ENCODE measurements around the gene APOL2.
"Not testable (repeated sequence)": the region's sequence is repeated elsewhere in the genome, so short reads cannot be mapped to it uniquely, and the experiment has no call there.

APOL2 gene

GRCh38 chr22:36234213-36234612 is 5.1 kb downstream of the APOL2 start:
- peaks cover 4% of the 10 kb centered on the region for H3K36me3 ChIP-seq (ENCODE audit: control insufficient read depth, insufficient read depth, low read length)
- H3K27me3 ChIP-seq (ENCODE audit: control insufficient read depth, insufficient read depth, low read length) = no peaks in the 10 kb centered on the region
- peaks cover 34% of the 10 kb centered on the region for H3K4me1 ChIP-seq (ENCODE audit: control insufficient read depth, insufficient read depth, low read length)
- H3K4me3 ChIP-seq (ENCODE audit: low read length) = no peak overlapping the region
- H3K9ac ChIP-seq (ENCODE audit: low read length) = no peak overlapping the region
- no peaks in the 10 kb centered on the region for H3K9me3 ChIP-seq (ENCODE audit: control insufficient read depth, low read length)

GRCh38 chr22:36233796-36234195 is 5.5 kb downstream of the APOL2 start:
- Histone ChIP-seq H3K9ac (ENCODE audit: low read length) (no peak overlapping the region), H3K4me3 (ENCODE audit: low read length) (no peak overlapping the region), H3K27me3 (ENCODE audit: control insufficient read depth, insufficient read depth, low read length) (no peaks in the 10 kb centered on the region), H3K36me3 (ENCODE audit: control insufficient read depth, insufficient read depth, low read length) (peaks cover 4% of the 10 kb centered on the region), H3K9me3 (ENCODE audit: control insufficient read depth, low read length) (no peaks in the 10 kb centered on the region), H3K4me1 (ENCODE audit: control insufficient read depth, insufficient read depth, low read length) (peaks cover 34% of the 10 kb centered on the region)

GRCh38 chr22:36232715-36233401 is 6.5 kb downstream of the APOL2 start:
- Histone ChIP-seq H3K36me3 (ENCODE audit: control insufficient read depth, insufficient read depth, low read length) (peaks cover 4% of the 10 kb centered on the region), H3K27me3 (ENCODE audit: control insufficient read depth, insufficient read depth, low read length) (no peaks in the 10 kb centered on the region), H3K4me3 (ENCODE audit: low read length) (no peak overlapping the region), H3K9ac (ENCODE audit: low read length) (no peak overlapping the region), H3K4me1 (ENCODE audit: control insufficient read depth, insufficient read depth, low read length) (peaks cover 30% of the 10 kb centered on the region), H3K9me3 (ENCODE audit: control insufficient read depth, low read length) (no peaks in the 10 kb centered on the region)

- not testable (repeated sequence) for H3K9me3 ChIP-seq (ENCODE audit: control insufficient read depth, low read length); H3K4me3 ChIP-seq (ENCODE audit: low read length); H3K27me3 ChIP-seq (ENCODE audit: control insufficient read depth, insufficient read depth, low read length); H3K36me3 ChIP-seq (ENCODE audit: control insufficient read depth, insufficient read depth, low read length); H3K9ac ChIP-seq (ENCODE audit: low read length)
- peaks cover 17% of the 10 kb centered on the region for H3K4me1 ChIP-seq (ENCODE audit: control insufficient read depth, insufficient read depth, low read length)
Observed at GRCh38 chr22:36231051-36231450, 8.3 kb downstream of the APOL2 start.

GRCh38 chr22:36229649-36230048 is 9.7 kb downstream of the APOL2 start:
- not testable (repeated sequence) for H3K9ac ChIP-seq (ENCODE audit: low read length); H3K36me3 ChIP-seq (ENCODE audit: control insufficient read depth, insufficient read depth, low read length); H3K4me3 ChIP-seq (ENCODE audit: low read length); H3K4me1 ChIP-seq (ENCODE audit: control insufficient read depth, insufficient read depth, low read length); H3K9me3 ChIP-seq (ENCODE audit: control insufficient read depth, low read length); H3K27me3 ChIP-seq (ENCODE audit: control insufficient read depth, insufficient read depth, low read length)

- peaks cover 4% of the 10 kb centered on the region for H3K4me1 ChIP-seq (ENCODE audit: control insufficient read depth, insufficient read depth, low read length)
- no peaks in the 10 kb centered on the region for H3K9me3 ChIP-seq (ENCODE audit: control insufficient read depth, low read length)
- peaks cover 4% of the 10 kb centered on the region for H3K36me3 ChIP-seq (ENCODE audit: control insufficient read depth, insufficient read depth, low read length)
- H3K9ac ChIP-seq (ENCODE audit: low read length) = no peak overlapping the region
- no peaks in the 10 kb centered on the region for H3K27me3 ChIP-seq (ENCODE audit: control insufficient read depth, insufficient read depth, low read length)
- no peak overlapping the region for H3K4me3 ChIP-seq (ENCODE audit: low read length)
Observed at GRCh38 chr22:36228944-36229343, 10.4 kb downstream of the APOL2 start.

GRCh38 chr22:36228369-36228768 is 11.0 kb downstream of the APOL2 start:
- not testable (repeated sequence) for H3K4me3 ChIP-seq (ENCODE audit: low read length); H3K9ac ChIP-seq (ENCODE audit: low read length); H3K27me3 ChIP-seq (ENCODE audit: control insufficient read depth, insufficient read depth, low read length); H3K36me3 ChIP-seq (ENCODE audit: control insufficient read depth, insufficient read depth, low read length); H3K4me1 ChIP-seq (ENCODE audit: control insufficient read depth, insufficient read depth, low read length); H3K9me3 ChIP-seq (ENCODE audit: control insufficient read depth, low read length)

GRCh38 chr22:36227806-36228205 is 11.5 kb downstream of the APOL2 start:
- Histone ChIP-seq H3K27me3 (ENCODE audit: control insufficient read depth, insufficient read depth, low read length) (no peaks in the 10 kb centered on the region), H3K36me3 (ENCODE audit: control insufficient read depth, insufficient read depth, low read length) (peaks cover 4% of the 10 kb centered on the region), H3K9ac (ENCODE audit: low read length) (no peak overlapping the region), H3K9me3 (ENCODE audit: control insufficient read depth, low read length) (no peaks in the 10 kb centered on the region), H3K4me3 (ENCODE audit: low read length) (no peak overlapping the region), H3K4me1 (ENCODE audit: control insufficient read depth, insufficient read depth, low read length) (no peaks in the 10 kb centered on the region)

GRCh38 chr22:36227396-36227795 is 11.9 kb downstream of the APOL2 start:
- Histone ChIP-seq H3K27me3 (ENCODE audit: control insufficient read depth, insufficient read depth, low read length) (no peaks in the 10 kb centered on the region), H3K36me3 (ENCODE audit: control insufficient read depth, insufficient read depth, low read length) (peaks cover 4% of the 10 kb centered on the region), H3K4me3 (ENCODE audit: low read length) (no peak overlapping the region), H3K4me1 (ENCODE audit: control insufficient read depth, insufficient read depth, low read length) (no peaks in the 10 kb centered on the region), H3K9me3 (ENCODE audit: control insufficient read depth, low read length) (no peaks in the 10 kb centered on the region), H3K9ac (ENCODE audit: low read length) (no peak overlapping the region)

- Histone ChIP-seq H3K9ac (ENCODE audit: low read length) (no peak overlapping the region), H3K9me3 (ENCODE audit: control insufficient read depth, low read length) (no peaks in the 10 kb centered on the region), H3K4me3 (ENCODE audit: low read length) (no peak overlapping the region), H3K4me1 (ENCODE audit: control insufficient read depth, insufficient read depth, low read length) (no peaks in the 10 kb centered on the region), H3K36me3 (ENCODE audit: control insufficient read depth, insufficient read depth, low read length) (no peaks in the 10 kb centered on the region), H3K27me3 (ENCODE audit: control insufficient read depth, insufficient read depth, low read length) (no peaks in the 10 kb centered on the region)
Observed at GRCh38 chr22:36226189-36226588, 13.1 kb downstream of the APOL2 start.

GRCh38 chr22:36225333-36225922 is 13.9 kb downstream of the APOL2 start:
- H3K4me3 ChIP-seq (ENCODE audit: low read length) = no peak overlapping the region
- no peaks in the 10 kb centered on the region for H3K9me3 ChIP-seq (ENCODE audit: control insufficient read depth, low read length)
- no peaks in the 10 kb centered on the region for H3K27me3 ChIP-seq (ENCODE audit: control insufficient read depth, insufficient read depth, low read length)
- H3K9ac ChIP-seq (ENCODE audit: low read length) = no peak overlapping the region
- H3K36me3 ChIP-seq (ENCODE audit: control insufficient read depth, insufficient read depth, low read length) = no peaks in the 10 kb centered on the region
- H3K4me1 ChIP-seq (ENCODE audit: control insufficient read depth, insufficient read depth, low read length) = no peaks in the 10 kb centered on the region

GRCh38 chr22:36224245-36224644 is 15.1 kb downstream of the APOL2 start:
- peaks cover 4% of the 10 kb centered on the region for H3K4me1 ChIP-seq (ENCODE audit: control insufficient read depth, insufficient read depth, low read length)
- no peaks in the 10 kb centered on the region for H3K36me3 ChIP-seq (ENCODE audit: control insufficient read depth, insufficient read depth, low read length)
- no peak overlapping the region for H3K4me3 ChIP-seq (ENCODE audit: low read length)
- H3K9ac ChIP-seq (ENCODE audit: low read length) = no peak overlapping the region
- H3K9me3 ChIP-seq (ENCODE audit: control insufficient read depth, low read length) = no peaks in the 10 kb centered on the region
- H3K27me3 ChIP-seq (ENCODE audit: control insufficient read depth, insufficient read depth, low read length) = no peaks in the 10 kb centered on the region

GRCh38 chr22:36223504-36223903 is 15.8 kb downstream of the APOL2 start:
- no peaks in the 10 kb centered on the region for H3K36me3 ChIP-seq (ENCODE audit: control insufficient read depth, insufficient read depth, low read length)
- no peak overlapping the region for H3K4me3 ChIP-seq (ENCODE audit: low read length)
- no peaks in the 10 kb centered on the region for H3K9me3 ChIP-seq (ENCODE audit: control insufficient read depth, low read length)
- no peak overlapping the region for H3K9ac ChIP-seq (ENCODE audit: low read length)
- peaks cover 4% of the 10 kb centered on the region for H3K4me1 ChIP-seq (ENCODE audit: control insufficient read depth, insufficient read depth, low read length)
- no peaks in the 10 kb centered on the region for H3K27me3 ChIP-seq (ENCODE audit: control insufficient read depth, insufficient read depth, low read length)
